ENCODE results near the gene TXLNG. TPM values are rescaled to one million over a fixed set of nuclear protein-coding genes. Genes with fewer than 3 reads are reported as not detected.

The TXLNG gene
- total RNA-seq, 1 experiment from 2014 or later: 21.1 TPM

GRCh38 chrX:16838202-16839066 lies 52.2 kb downstream of the TXLNG start:
- peak; percentile 88 for DNase-seq (ENCODE audit: low spot score)

DNA sequence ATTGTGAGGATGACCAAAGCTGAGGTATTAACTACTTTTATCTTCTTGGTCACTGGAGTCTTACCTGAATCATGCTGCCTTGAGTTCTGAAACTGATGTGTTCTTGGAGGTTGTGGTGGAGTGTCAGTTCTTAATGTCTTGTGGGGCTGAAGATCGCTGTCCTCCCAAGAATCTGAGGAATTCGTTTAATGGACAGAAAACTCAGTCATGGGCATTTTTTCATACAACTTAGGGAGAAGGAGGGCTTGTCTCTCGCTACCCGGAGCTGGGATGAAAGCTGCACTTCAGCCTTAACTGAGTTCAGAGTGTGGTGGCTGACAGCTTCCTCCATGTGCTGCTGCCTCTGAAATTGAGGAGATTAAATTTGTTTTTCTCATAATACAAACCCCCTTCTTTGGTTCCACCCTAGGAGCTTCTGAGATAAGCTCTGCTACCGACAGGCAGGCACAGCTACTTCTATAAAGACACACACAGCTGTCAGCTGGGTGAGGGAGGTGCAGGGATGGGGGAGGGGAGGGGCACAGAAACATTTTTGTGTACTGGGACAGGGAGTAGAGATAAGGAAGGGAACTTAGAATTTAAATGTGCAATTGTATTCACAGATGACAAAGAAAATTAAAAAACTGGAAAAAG lies 53.1 kb downstream of the TXLNG start:
- DNase-seq (ENCODE audit: low spot score): peak; percentile 23

- peak; percentile 87 for DNase-seq (ENCODE audit: low spot score)
Observed at GRCh38 chrX:16839852-16840460, 53.7 kb downstream of the TXLNG start.

GRCh38 chrX:16842684-16843083 lies 56.4 kb downstream of the TXLNG start:
- DNase-seq (ENCODE audit: low spot score): no peak

- no peak for DNase-seq (ENCODE audit: low spot score)
Observed at GRCh38 chrX:16843208-16843909, 57.1 kb downstream of the TXLNG start.

- no peak for DNase-seq (ENCODE audit: low spot score)
Observed at GRCh38 chrX:16845686-16846085, 59.4 kb downstream of the TXLNG start.

DNA sequence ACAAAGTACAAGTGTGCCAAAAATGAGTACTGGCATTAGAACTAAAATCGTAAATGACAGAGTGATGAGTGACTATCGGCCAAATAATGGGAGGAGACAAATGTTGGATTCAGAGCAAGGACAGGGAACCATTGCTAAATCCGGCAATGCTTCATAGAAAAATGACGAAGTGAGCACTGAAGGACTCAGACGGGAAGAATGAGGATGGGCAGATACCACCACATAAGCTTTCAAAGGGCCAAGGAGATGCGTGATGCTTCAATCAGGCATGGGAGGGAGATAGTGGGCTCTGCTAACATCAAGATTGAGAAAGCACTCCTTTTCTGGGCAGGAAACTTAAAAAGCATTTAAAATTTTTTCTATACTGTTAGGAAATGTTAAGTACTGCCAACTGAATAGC lies 62.3 kb downstream of the TXLNG start:
- no peak for DNase-seq (ENCODE audit: low spot score)

DNA sequence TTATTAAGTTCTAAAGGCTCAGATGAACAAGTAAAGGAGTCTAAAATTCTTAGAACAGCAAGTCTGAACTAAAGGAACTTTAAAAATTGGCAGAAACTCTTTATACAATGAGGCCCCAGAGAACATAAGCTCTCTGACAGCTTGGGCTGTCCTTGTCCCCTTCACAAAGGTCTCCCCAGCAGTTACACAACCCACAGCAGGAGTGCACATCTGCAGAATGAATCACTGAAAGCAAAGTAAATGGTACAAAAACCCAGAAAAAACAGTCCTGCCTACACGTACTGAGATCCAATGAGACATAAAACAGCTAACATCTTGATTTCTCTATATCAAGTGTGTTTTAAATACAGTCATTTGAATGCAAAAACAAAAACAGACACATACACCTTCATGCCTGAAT lies 65.2 kb downstream of the TXLNG start:
- no peak for DNase-seq (ENCODE audit: low spot score)

GRCh38 chrX:16851827-16852226 lies 65.6 kb downstream of the TXLNG start:
- no peak for DNase-seq (ENCODE audit: low spot score)

DNA sequence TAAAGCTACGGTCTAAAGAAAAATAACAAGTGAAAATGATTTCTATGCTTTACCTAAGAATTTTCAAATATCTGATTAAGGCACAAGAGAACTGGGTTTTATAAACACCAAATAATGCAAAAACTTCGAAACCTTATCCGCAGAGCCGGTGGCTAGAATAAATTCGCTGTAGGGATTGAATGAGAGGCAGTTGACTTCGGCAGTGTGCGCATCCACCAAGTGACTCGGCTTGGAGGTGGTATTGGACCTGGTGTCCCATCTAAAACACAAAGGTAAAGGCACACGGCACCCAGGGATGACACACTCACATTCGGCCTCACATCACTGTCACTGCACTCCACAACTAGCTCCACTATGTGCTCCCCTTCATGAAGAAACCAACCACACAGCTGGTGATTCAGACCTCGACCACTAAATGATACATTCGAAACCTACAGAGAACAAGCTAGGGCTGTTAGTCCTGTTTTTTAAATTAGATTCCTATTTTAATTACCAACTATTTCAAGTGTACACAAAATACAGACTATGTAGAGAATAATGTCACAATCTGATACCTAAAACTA lies 66.4 kb downstream of the TXLNG start:
- DNase-seq (ENCODE audit: low spot score): no peak

- DNase-seq (ENCODE audit: low spot score): peak; percentile 25
Observed at GRCh38 chrX:16853537-16853936, 67.3 kb downstream of the TXLNG start.

DNA sequence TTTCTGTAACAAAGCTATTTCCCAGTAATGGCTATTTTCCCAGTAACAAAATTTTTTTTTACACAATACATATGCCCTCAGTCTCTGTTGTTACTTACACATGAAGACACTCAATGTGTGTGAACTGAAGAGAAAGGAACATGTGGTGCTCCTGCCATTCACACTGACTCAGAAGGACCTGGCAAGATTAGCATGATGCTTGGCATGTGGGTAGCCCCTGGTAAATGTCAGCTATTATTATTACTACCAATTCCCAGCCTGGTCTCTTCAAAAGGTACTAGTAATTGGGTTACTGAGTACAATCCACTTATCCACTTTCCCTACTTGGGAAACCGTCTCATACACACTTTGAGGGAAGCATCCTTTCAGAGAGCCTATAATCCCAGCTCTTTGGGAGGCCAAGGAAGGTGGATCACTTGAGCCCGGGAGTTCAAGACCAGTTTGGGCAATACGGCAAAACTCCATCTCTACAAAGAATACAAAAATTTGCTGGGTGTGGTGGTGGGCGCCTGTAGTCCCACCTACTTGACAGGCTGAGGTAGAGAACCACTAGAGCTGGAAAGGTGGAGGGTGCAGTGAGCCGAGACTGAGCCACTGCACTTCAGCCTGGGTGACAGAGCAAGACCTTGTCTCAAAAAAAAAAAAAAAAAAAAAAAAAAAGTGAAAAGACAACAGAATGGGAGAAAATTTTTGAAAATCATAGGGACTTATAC lies 69.3 kb downstream of the TXLNG start:
- DNase-seq (ENCODE audit: low spot score): no peak

- DNase-seq (ENCODE audit: low spot score): peak; percentile 70
Observed at GRCh38 chrX:16856076-16856404, 69.8 kb downstream of the TXLNG start.

- no peak for DNase-seq (ENCODE audit: low spot score)
Observed at GRCh38 chrX:16856744-16857143, 70.5 kb downstream of the TXLNG start.

GRCh38 chrX:16862829-16863228 lies 76.6 kb downstream of the TXLNG start:
- no peak for DNase-seq (ENCODE audit: low spot score)

GRCh38 chrX:16867947-16868346 lies 81.7 kb downstream of the TXLNG start:
- DNase-seq (ENCODE audit: low spot score): no peak

DNA sequence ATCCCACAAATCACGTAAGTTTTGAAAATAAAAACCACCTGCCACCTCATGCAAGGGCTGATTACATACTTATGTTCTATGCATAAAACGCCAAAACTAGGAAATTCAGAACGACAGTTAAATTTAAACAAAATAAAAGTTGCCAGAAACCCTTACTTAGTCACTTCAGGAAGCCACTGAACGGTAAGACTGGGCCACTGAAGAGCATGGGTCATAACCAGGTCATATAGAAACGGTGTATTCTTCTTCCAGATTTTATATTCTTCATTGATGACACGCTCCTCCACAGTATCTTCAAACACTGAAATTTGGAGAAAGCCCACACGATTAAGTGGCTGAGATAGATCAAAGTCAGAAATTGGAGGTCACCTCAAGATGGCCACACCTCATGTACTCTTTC lies 82.7 kb downstream of the TXLNG start:
- no peak for DNase-seq (ENCODE audit: low spot score)

DNA sequence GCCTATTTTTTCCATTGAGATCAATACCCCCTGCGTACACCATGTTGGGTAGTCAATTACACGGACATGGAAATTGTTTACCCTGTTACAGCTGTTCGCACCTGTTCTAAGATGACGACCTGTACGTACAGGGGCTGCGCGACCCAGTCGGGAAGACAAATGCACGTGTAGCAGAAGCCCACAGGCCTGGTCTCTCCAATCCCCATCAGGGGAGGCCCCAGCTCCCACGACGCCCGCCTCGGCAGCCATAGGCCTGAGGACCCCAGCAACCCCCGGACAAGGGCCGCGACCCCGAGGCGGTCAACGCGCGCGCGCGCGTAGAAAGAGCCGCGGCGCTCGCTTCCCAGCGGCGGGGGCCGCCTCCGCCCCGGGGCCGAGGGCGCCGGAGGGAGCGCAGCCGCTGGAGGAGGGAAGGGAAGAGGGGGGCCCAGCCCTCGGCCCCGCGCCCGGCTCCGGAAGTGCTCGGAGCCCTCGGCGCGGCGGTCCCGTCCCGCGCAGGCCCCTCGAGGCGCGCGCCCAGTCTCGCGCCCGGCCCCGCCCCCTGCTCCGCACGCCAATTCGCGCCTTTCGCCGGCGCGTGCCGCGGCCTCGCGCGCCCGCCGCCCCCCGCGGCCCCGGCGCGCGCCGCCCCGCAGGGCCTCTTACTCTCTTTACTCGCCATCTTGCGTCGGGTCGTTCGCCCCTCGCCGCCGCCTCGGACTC lies 83.3 kb downstream of the TXLNG start:
- no peak for DNase-seq (ENCODE audit: low spot score)

DNA sequence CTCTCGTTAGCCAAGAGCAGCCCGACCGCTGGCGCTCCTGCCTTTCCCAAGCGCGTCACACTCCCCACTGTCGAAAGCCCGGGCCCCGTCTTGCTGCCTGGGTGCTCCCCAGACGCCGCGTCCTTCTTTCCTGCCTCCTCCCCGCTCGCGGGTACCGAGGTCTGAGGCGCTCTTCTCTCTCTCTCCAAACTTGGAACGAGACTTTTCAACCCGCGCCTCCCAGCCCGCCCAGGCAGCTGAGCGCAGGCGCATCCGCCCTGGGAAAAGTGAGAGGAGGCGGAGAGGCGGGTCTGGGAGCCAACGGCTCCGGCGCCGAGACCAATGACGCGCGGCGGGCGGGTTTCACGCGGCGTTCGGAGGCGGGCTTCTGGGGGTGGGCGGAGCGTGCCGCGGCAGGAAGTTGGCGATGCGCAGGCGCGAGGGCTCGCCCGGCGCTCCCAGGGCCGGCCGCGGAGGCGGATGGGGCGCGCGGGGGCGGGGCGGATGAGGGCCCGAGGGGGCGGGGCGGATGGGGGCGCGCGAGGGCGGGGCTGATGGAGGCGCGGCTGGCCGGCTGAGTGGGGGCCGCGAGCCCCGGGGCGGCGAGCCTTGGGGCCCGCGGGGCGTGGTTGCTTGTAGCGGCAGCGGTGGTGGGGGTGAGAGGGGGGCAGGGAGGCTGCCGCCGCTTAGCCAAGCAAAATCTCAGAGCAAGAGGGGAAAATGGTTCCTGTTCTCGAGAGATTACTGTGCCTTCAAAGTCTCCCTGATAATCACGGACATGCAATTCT lies 84.0 kb downstream of the TXLNG start, which contains the start of gene RBBP7:
Gene RBBP7, minus strand, starts transcription at position 268 of the 767 bp plus-strand sequence. CDS start 309 bp downstream, outside the sequence.
- peak; percentile 83 for DNase-seq (ENCODE audit: low spot score)
